HEK293 (cell line): ENCODE measurements around the gene SELENBP1.

Source experiments
- CTCF ChIA-PET: fragments of 350-600 bp; formaldehyde crosslinking; extraction: SDS; loops from one replicate; lab custom pipeline; 2021; ENCODE audit warnings: antibody characterized with exemption; lab: Yijun Ruan, JAX
- POLR2A ChIA-PET: fragments of 300-600 bp; formaldehyde crosslinking; extraction: SDS; loops from one replicate; lab custom pipeline; 2020; ENCODE audit warnings: antibody characterized with exemption, inconsistent platforms; lab: Yijun Ruan, JAX
- H3K27ac ChIP-seq: fragments of 200-500 bp; sonication (Bioruptor generic); 2 replicates; pipeline ENCODE4 v1.5.1; 2014; ENCODE audit warnings: low read depth, low read length, control low read depth, inconsistent platforms; ENCODE audit errors: extremely low read depth
- H3K36me3 ChIP-seq, 2 experiments: fragments of 200-500 bp in 1 of 2; sonication (Bioruptor generic) in 1 of 2; 1 replicate in 1 of 2; 2 replicates in 1 of 2; pipeline ENCODE4 v1.5.1; 2014 to 2017; ENCODE audit warnings: inconsistent platforms in 2 of 2, low read length in 2 of 2; ENCODE audit not compliant: control insufficient read depth in 2 of 2, insufficient read depth in 1 of 2
- H3K4me1 ChIP-seq: fragments of 200-500 bp; sonication (Bioruptor generic); 2 replicates; pipeline ENCODE4 v1.5.1; 2014; ENCODE audit warnings: mild to moderate bottlenecking, low read length, inconsistent platforms; ENCODE audit not compliant: control insufficient read depth, insufficient read depth
- H3K4me3 ChIP-seq: 2 replicates; pipeline ENCODE4 v1.5.1; 2011; ENCODE audit warnings: low read depth, mild to moderate bottlenecking, control low read depth, low read length, moderate library complexity
- H3K9me3 ChIP-seq: fragments of 200-500 bp; sonication (Bioruptor generic); 2 replicates; pipeline ENCODE4 v1.5.1; 2014; ENCODE audit warnings: low read depth, low read length, inconsistent platforms; ENCODE audit not compliant: control insufficient read depth, insufficient read depth
- ELK4 ChIP-seq: IDR thresholded peaks from 2 replicates; pipeline ENCODE4 v1.6.1; 2011; ENCODE audit warnings: mild to moderate bottlenecking, low read depth, low read length, borderline replicate concordance
- HOXA7 ChIP-seq: sonication (generic); formaldehyde crosslinking; IDR thresholded peaks from 2 replicates; pipeline ENCODE4 v1.8.1; 2022; ENCODE audit warnings: missing genetic modification reagents, borderline replicate concordance
- HOXD13 ChIP-seq: sonication (generic); formaldehyde crosslinking; IDR thresholded peaks from 2 replicates; pipeline ENCODE4 v1.8.0; 2022; ENCODE audit warnings: missing genetic modification reagents, borderline replicate concordance
- RBAK ChIP-seq: fragments of 450-650 bp; formaldehyde crosslinking; IDR thresholded peaks from 2 replicates; pipeline ENCODE4 v1.5.1; 2016; ENCODE audit warnings: missing biosample characterization, missing genetic modification characterization
- REPIN1 ChIP-seq: fragments of 450-650 bp; formaldehyde crosslinking; IDR thresholded peaks from 2 replicates; pipeline ENCODE4 v1.5.1; 2017; ENCODE audit warnings: missing biosample characterization, missing genetic modification characterization, low read depth
- ZBTB17 ChIP-seq: fragments of 450-650 bp; formaldehyde crosslinking; IDR thresholded peaks from 2 replicates; pipeline ENCODE4 v1.5.1; 2016; ENCODE audit warnings: missing biosample characterization, missing genetic modification characterization
- ZBTB21 ChIP-seq: fragments of 450-650 bp; formaldehyde crosslinking; IDR thresholded peaks from 2 replicates; pipeline ENCODE4 v1.5.1; 2017; ENCODE audit warnings: missing biosample characterization, missing genetic modification characterization
- ZEB2 ChIP-seq: fragments of 450-650 bp; formaldehyde crosslinking; IDR thresholded peaks from 2 replicates; pipeline ENCODE4 v1.5.1; 2016; ENCODE audit warnings: missing biosample characterization, missing genetic modification characterization
- ZIC2 ChIP-seq: fragments of 450-650 bp; formaldehyde crosslinking; IDR thresholded peaks from 2 replicates; pipeline ENCODE4 v1.5.1; 2016; ENCODE audit warnings: missing biosample characterization, missing genetic modification characterization
- ZNF311 ChIP-seq: fragments of 450-650 bp; formaldehyde crosslinking; IDR thresholded peaks from 2 replicates; pipeline ENCODE4 v1.5.1; 2017; ENCODE audit warnings: missing biosample characterization, missing genetic modification characterization, borderline replicate concordance
- ZNF555 ChIP-seq: fragments of 450-650 bp; formaldehyde crosslinking; conservative IDR thresholded peaks from 2 replicates; pipeline ENCODE4 v1.5.1; 2017; ENCODE audit warnings: missing biosample characterization, mild to moderate bottlenecking, missing genetic modification characterization, inconsistent platforms
- ZNF561 ChIP-seq: fragments of 450-650 bp; IDR thresholded peaks from 2 replicates; pipeline ENCODE4 v1.5.1; 2018; ENCODE audit warnings: missing biosample characterization, missing genetic modification characterization, borderline replicate concordance
- ZNF645 ChIP-seq: fragments of 450-650 bp; formaldehyde crosslinking; IDR thresholded peaks from 2 replicates; pipeline ENCODE4; 2016; ENCODE audit warnings: missing biosample characterization, missing genetic modification characterization
- ZNF654 ChIP-seq: fragments of 450-650 bp; formaldehyde crosslinking; IDR thresholded peaks from 2 replicates; pipeline ENCODE4 v1.5.1; 2016; ENCODE audit warnings: low read depth, missing biosample characterization, missing genetic modification characterization
- ZNF707 ChIP-seq: fragments of 450-650 bp; formaldehyde crosslinking; IDR thresholded peaks from 2 replicates; pipeline ENCODE4 v1.5.1; 2016; ENCODE audit warnings: missing biosample characterization, missing genetic modification characterization
- ZSCAN30 ChIP-seq: fragments of 450-650 bp; IDR thresholded peaks from 2 replicates; pipeline ENCODE4 v1.5.1; 2018; ENCODE audit warnings: missing biosample characterization, mild to moderate bottlenecking, missing genetic modification characterization, moderate library complexity
- TF ChIP-seq, protein P1 (sequence below): fragments of 450-650 bp; formaldehyde crosslinking; IDR thresholded peaks from 2 replicates; pipeline ENCODE4 v1.5.1; 2016; ENCODE audit warnings: missing biosample characterization, missing genetic modification characterization

The SELENBP1 gene

GRCh38 chr1:151324390-151324930 lies 48.0 kb downstream of the SELENBP1 start:
- Histone ChIP-seq H3K9me3 (no peaks in the 10 kb centered on the region), H3K4me3 (no peak overlapping the region), H3K4me1 (peaks cover 3% of the 10 kb centered on the region; the same call in 1 of the 2 replicates), H3K36me3 (peaks cover 4 to 57% of the 10 kb centered on the region in 2 experiments), H3K27ac (no peak overlapping the region)
- POLR2A ChIA-PET: interaction anchor here (0.6 to 7.8 kb wide), 3 partner anchors 12 to 302 kb away, joined by 3 to 56 read pairs (median 6); no protein-coding TSS in a partner anchor
- TF ChIP-seq HOXA7 (CRISPR knock-in tag): no peak
- TF ChIP-seq ZBTB17 (tag by site-specific recombination): no peak
- TF ChIP-seq ZBTB21 (tag by site-specific recombination): no peak
- CTCF ChIA-PET: interaction anchor here (1.0 to 6.3 kb wide), 3 partner anchors 16 to 24 kb away, joined by 5 to 28 read pairs (median 20); no protein-coding TSS in a partner anchor

DNA sequence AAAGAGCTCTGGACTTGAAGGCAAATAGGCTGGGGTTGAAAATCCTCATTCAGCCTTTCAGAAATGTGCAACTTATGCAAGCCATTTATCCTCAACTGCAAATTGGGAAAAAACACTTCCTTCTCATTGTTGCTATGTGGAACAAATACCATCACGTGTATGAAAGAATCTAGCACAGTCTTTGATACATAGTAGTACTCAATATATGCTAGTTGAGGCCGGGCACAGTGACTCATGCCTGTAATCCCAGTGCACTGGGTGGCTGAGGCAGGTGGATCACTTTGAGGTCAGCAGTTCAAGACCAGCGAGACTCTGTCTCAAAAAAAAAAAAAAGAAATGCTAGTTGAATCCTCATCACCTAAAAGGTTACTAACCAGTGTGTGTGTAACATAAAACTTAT lies 53.5 kb downstream of the SELENBP1 start:
- CTCF ChIA-PET: interaction anchor here (0.9 to 2.3 kb wide), 3 partner anchors 18 to 96 kb away, joined by 3 to 7 read pairs (median 4); no protein-coding TSS in a partner anchor
- Histone ChIP-seq H3K4me3 (no peak overlapping the region), H3K9me3 (no peaks in the 10 kb centered on the region), H3K4me1 (no peaks in the 10 kb centered on the region), H3K36me3 (peaks cover 22 to 83% of the 10 kb centered on the region in 2 experiments), H3K27ac (no peak overlapping the region)
- no peak for TF ChIP-seq ZNF561 (tag by site-specific recombination)
- TF ChIP-seq ZNF645 (tag by site-specific recombination): no peak
- TF ChIP-seq ZEB2: no peak
- TF ChIP-seq ZIC2 (tag by site-specific recombination): no peak
- TF ChIP-seq ZNF654 (tag by site-specific recombination): no peak
- no peak for TF ChIP-seq REPIN1 (tag by site-specific recombination)
- TF ChIP-seq, protein P1, sequence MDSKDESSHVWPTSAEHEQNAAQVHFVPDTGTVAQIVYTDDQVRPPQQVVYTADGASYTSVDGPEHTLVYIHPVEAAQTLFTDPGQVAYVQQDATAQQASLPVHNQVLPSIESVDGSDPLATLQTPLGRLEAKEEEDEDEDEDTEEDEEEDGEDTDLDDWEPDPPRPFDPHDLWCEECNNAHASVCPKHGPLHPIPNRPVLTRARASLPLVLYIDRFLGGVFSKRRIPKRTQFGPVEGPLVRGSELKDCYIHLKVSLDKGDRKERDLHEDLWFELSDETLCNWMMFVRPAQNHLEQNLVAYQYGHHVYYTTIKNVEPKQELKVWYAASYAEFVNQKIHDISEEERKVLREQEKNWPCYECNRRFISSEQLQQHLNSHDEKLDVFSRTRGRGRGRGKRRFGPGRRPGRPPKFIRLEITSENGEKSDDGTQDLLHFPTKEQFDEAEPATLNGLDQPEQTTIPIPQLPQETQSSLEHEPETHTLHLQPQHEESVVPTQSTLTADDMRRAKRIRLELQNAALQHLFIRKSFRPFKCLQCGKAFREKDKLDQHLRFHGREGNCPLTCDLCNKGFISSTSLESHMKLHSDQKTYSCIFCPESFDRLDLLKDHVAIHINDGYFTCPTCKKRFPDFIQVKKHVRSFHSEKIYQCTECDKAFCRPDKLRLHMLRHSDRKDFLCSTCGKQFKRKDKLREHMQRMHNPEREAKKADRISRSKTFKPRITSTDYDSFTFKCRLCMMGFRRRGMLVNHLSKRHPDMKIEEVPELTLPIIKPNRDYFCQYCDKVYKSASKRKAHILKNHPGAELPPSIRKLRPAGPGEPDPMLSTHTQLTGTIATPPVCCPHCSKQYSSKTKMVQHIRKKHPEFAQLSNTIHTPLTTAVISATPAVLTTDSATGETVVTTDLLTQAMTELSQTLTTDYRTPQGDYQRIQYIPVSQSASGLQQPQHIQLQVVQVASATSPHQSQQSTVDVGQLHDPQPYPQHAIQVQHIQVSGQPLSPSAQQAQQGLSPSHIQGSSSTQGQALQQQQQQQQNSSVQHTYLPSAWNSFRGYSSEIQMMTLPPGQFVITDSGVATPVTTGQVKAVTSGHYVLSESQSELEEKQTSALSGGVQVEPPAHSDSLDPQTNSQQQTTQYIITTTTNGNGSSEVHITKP (tag by site-specific recombination): no peak
- no peak for TF ChIP-seq ZNF707 (tag by site-specific recombination)
- no peak for TF ChIP-seq RBAK (tag by site-specific recombination)
- TF ChIP-seq HOXD13: no peak
- TF ChIP-seq ZNF311: no peak
- TF ChIP-seq ZNF555 (tag by site-specific recombination): no peak
- TF ChIP-seq ELK4: no peak
- no peak for TF ChIP-seq ZSCAN30
- POLR2A ChIA-PET: no interaction called here
